ENCODE data around the gene MBNL2. TPM values are rescaled to one million over a fixed set of nuclear protein-coding genes. Genes with fewer than 3 reads are reported as not detected.

MBNL2 gene
- total and polyA plus RNA-seq, 2 experiments from 2014 or later, result 46.7 to 79.5 TPM

DNA sequence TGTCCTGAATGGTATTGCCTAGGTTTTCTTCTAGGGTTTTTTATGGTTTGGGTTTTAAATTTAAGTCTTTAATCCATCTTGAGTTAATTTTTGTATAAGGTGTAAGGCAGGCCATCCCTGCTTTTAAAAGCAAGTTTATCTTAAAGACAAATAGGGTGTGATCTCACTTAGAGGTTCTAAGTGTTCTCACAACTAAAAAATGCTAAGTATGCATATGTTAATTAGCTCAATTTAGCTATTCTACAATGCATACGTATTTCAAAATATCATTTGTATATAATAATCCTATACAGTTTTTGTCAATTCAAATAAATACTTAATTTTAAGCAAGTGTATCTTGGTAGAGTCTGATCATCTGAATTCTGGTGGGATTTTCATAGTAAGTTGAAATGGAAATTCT is 50.4 kb downstream of the MBNL2 start:
- in situ Hi-C loops (cut with MboI), result no loop called here
- H3K9me3 ChIP-seq (ENCODE audit: low read depth), result no peaks in the 10 kb centered on the region
- H3K4me1 ChIP-seq (ENCODE audit: insufficient read depth), result peaks cover 55% of the 10 kb centered on the region

GRCh38 chr13:97273341-97273831 is 51.3 kb downstream of the MBNL2 start:
- H3K9ac ChIP-seq, result no peak overlapping the region
- no peaks in the 10 kb centered on the region for H3K9me3 ChIP-seq (ENCODE audit: low read depth)
- H3K9me2 ChIP-seq (ENCODE audit: insufficient read depth), result no peaks in the 10 kb centered on the region
- no peak overlapping the region for H2AFZ ChIP-seq
- peak overlapping the region; percentile 79 for H3K4me2 ChIP-seq (ENCODE audit: unreplicated experiment)
- 61 to 63% methylated on average over 5 of the region's 5 CpGs for WGBS, 2 experiments (ENCODE audit: low coverage in 1 of 2, low lambda C conversion rate in 2 of 2, missing lambda C conversion rate in 2 of 2)
- peaks cover 56% of the 10 kb centered on the region for H3F3A ChIP-seq (ENCODE audit: insufficient read depth)
- in situ Hi-C loops (cut with MboI), result no loop called here
- no peak overlapping the region for H3K4me3 ChIP-seq
- H3K27ac ChIP-seq, result peak overlapping the region; percentile 89
- no peaks in the 10 kb centered on the region for H3K27me3 ChIP-seq (replicated peaks; ENCODE audit: insufficient read depth)
- H4K20me1 ChIP-seq (ENCODE audit: insufficient read depth), result no peaks in the 10 kb centered on the region
- H3K36me3 ChIP-seq (ENCODE audit: low read depth), result peaks cover 9% of the 10 kb centered on the region; the same call in 1 of the 2 replicates
- H3K79me2 ChIP-seq (ENCODE audit: insufficient read depth), result peaks cover 80% of the 10 kb centered on the region
- no peak for TF ChIP-seq EZH2phosphoT487 (IDR thresholded peaks at IDR 0.05; ENCODE audit: insufficient read depth, low read depth)
- TF ChIP-seq EZH2 (IDR thresholded peaks at IDR 0.05; ENCODE audit: insufficient read depth, poor library complexity, severe bottlenecking), result no peak
- peaks cover 63% of the 10 kb centered on the region for H3K4me1 ChIP-seq (ENCODE audit: insufficient read depth)
- peak; percentile 53 for DNase-seq

More for the DNA sequence above, 50.4 kb downstream of the MBNL2 start:
- Histone ChIP-seq H4K20me1 (ENCODE audit: insufficient read depth) (no peaks in the 10 kb centered on the region), H3K4me3 (no peak overlapping the region), H3K27me3 (replicated peaks; ENCODE audit: insufficient read depth) (no peaks in the 10 kb centered on the region), H3K27ac (peak overlapping the region; percentile 89), H3F3A (ENCODE audit: insufficient read depth) (peaks cover 48% of the 10 kb centered on the region), H3K4me2 (ENCODE audit: unreplicated experiment) (no peak overlapping the region), H2AFZ (no peak overlapping the region), H3K9me2 (ENCODE audit: insufficient read depth) (no peaks in the 10 kb centered on the region), H3K79me2 (ENCODE audit: insufficient read depth) (peaks cover 80% of the 10 kb centered on the region), H3K9ac (no peak overlapping the region), H3K36me3 (ENCODE audit: low read depth) (peaks cover 9% of the 10 kb centered on the region; the same call in 1 of the 2 replicates)
- WGBS, 2 experiments (ENCODE audit: low coverage in 1 of 2, low lambda C conversion rate in 2 of 2, missing lambda C conversion rate in 2 of 2), result 69 to 70% methylated on average over 1 of the region's 1 CpG
- TF ChIP-seq EZH2phosphoT487 (IDR thresholded peaks at IDR 0.05; ENCODE audit: insufficient read depth, low read depth) (no peak), EZH2 (IDR thresholded peaks at IDR 0.05; ENCODE audit: insufficient read depth, poor library complexity, severe bottlenecking) (no peak)
- no peak for DNase-seq

GRCh38 chr13:97274829-97275649 is 52.9 kb downstream of the MBNL2 start:
- DNase-seq, result peak; percentile 92

DNA sequence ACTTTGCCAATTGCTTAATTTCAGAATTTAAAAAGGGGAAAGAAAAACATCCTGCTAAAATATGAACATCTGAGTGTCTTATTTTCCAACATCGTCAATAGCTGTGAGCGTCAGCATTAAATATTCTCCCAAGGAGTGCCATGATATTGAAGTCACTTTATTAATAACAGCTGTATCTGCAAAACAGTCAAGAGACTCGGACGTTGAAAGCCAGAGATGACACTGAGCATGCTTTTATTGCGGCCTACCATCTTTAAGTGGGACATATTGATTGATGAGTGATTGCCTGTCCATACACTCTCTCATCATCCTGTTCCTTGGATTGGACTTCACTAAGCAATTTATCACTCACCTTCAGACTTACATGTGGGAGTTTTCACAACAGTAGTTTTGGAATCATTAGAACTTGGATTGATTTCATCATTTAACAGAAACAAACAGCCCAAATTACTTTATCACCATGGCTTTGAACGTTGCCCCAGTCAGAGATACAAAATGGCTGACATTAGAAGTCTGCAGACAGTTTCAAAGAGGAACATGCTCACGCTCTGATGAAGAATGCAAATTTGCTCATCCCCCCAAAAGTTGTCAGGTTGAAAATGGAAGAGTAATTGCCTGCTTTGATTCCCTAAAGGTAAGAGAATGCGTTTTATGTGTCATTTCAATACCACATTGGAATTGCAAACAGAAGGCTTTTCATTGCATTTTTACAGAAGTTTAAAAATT is 53.8 kb downstream of the MBNL2 start:
- peak overlapping the region; percentile 34; the same call in 1 of the 2 replicates for H3K9ac ChIP-seq
- H3K4me1 ChIP-seq (ENCODE audit: insufficient read depth), result peaks cover 88% of the 10 kb centered on the region
- peak overlapping the region; percentile 89 for H3K27ac ChIP-seq
- H3F3A ChIP-seq (ENCODE audit: insufficient read depth), result peaks cover 82% of the 10 kb centered on the region
- TF ChIP-seq EZH2phosphoT487 (IDR thresholded peaks at IDR 0.05; ENCODE audit: insufficient read depth, low read depth) (no peak), EZH2 (IDR thresholded peaks at IDR 0.05; ENCODE audit: insufficient read depth, poor library complexity, severe bottlenecking) (no peak)
- no peaks in the 10 kb centered on the region for H3K27me3 ChIP-seq (replicated peaks; ENCODE audit: insufficient read depth)
- no peak overlapping the region for H2AFZ ChIP-seq
- H3K79me2 ChIP-seq (ENCODE audit: insufficient read depth), result peaks cover 75% of the 10 kb centered on the region
- peak overlapping the region; percentile 79 for H3K4me2 ChIP-seq (ENCODE audit: unreplicated experiment)
- H3K36me3 ChIP-seq (ENCODE audit: low read depth), result peaks cover 9% of the 10 kb centered on the region; the same call in 1 of the 2 replicates
- no peaks in the 10 kb centered on the region for H4K20me1 ChIP-seq (ENCODE audit: insufficient read depth)
- in situ Hi-C loops (cut with MboI), result no loop called here
- no peaks in the 10 kb centered on the region for H3K9me2 ChIP-seq (ENCODE audit: insufficient read depth)
- no peaks in the 10 kb centered on the region for H3K9me3 ChIP-seq (ENCODE audit: low read depth)
- DNase-seq, result peak; percentile 52
- WGBS, 2 experiments (ENCODE audit: low coverage in 1 of 2, low lambda C conversion rate in 2 of 2, missing lambda C conversion rate in 2 of 2), result 36 to 39% methylated on average over 8 of the region's 8 CpGs
- H3K4me3 ChIP-seq, result 0 out of 2 replicates have a peak overlapping the region, but pooled peaks have one; percentile 51

More at GRCh38 chr13:97274829-97275649, 52.9 kb downstream of the MBNL2 start:
- WGBS, 2 experiments (ENCODE audit: low coverage in 1 of 2, low lambda C conversion rate in 2 of 2, missing lambda C conversion rate in 2 of 2), result 0 to 1% methylated on average over 7 of the region's 7 CpGs
- Histone ChIP-seq H3K27me3 (replicated peaks; ENCODE audit: insufficient read depth) (no peaks in the 10 kb centered on the region), H3F3A (ENCODE audit: insufficient read depth) (peaks cover 73% of the 10 kb centered on the region), H3K4me1 (ENCODE audit: insufficient read depth) (peaks cover 79% of the 10 kb centered on the region), H2AFZ (no peak overlapping the region), H3K36me3 (ENCODE audit: low read depth) (peaks cover 9% of the 10 kb centered on the region; the same call in 1 of the 2 replicates), H3K9me2 (ENCODE audit: insufficient read depth) (no peaks in the 10 kb centered on the region), H4K20me1 (ENCODE audit: insufficient read depth) (no peaks in the 10 kb centered on the region), H3K79me2 (ENCODE audit: insufficient read depth) (peaks cover 75% of the 10 kb centered on the region), H3K9ac (peak overlapping the region; percentile 49), H3K4me3 (peak overlapping the region; percentile 51), H3K9me3 (ENCODE audit: low read depth) (no peaks in the 10 kb centered on the region), H3K4me2 (ENCODE audit: unreplicated experiment) (peak overlapping the region; percentile 79), H3K27ac (peak overlapping the region; percentile 89)
- no peak for TF ChIP-seq EZH2 (IDR thresholded peaks at IDR 0.05; ENCODE audit: insufficient read depth, poor library complexity, severe bottlenecking)
- 0 out of 2 replicates have a peak, but pooled peaks have one; percentile 52 for TF ChIP-seq EZH2phosphoT487 (IDR thresholded peaks at IDR 0.05; ENCODE audit: insufficient read depth, low read depth)
- in situ Hi-C loops (cut with MboI), result no loop called here
